AG04450 (cell line): ENCODE results near the gene RFX3. TPM values are rescaled to one million over a fixed set of nuclear protein-coding genes. Genes with fewer than 3 reads are reported as not detected.

Source experiments
- CTCF ChIA-PET: fragments of 300-600, 350-600 bp; formaldehyde crosslinking; extraction: SDS; loops from one replicate; lab custom pipeline; 2022; ENCODE audit warnings: antibody characterized with exemption, inconsistent platforms; lab: Charles Lee
- POLR2A ChIA-PET: fragments of 350-600 bp; formaldehyde crosslinking; extraction: SDS; loops from one replicate; lab custom pipeline; 2021; ENCODE audit warnings: antibody characterized with exemption, inconsistent platforms; lab: Yijun Ruan, JAX
- DNase-seq: peaks from one replicate; pipeline ENCODE4 v3.0.0-alpha.2; 2011; ENCODE audit warnings: low read depth, low spot score
- H3K27ac ChIP-seq: one replicate; pipeline ENCODE4 v1.5.1; 2012; ENCODE audit warnings: low read depth, low read length, control low read depth
- H3K27me3 ChIP-seq: one replicate; pipeline ENCODE4 v1.6.0; 2012; ENCODE audit warnings: low read length; ENCODE audit not compliant: control insufficient read depth, insufficient read depth
- H3K4me3 ChIP-seq: 2 replicates; pipeline ENCODE4 v1.5.1; 2011; ENCODE audit warnings: mild to moderate bottlenecking, low read depth, low read length, control low read depth
- H3K9me3 ChIP-seq: 2 replicates; pipeline ENCODE4 v1.5.1; 2012; ENCODE audit warnings: low read length; ENCODE audit not compliant: control insufficient read depth, insufficient read depth
- CTCF ChIP-seq: IDR thresholded peaks from 2 replicates; pipeline ENCODE4 v1.5.1; 2011; ENCODE audit warnings: low read depth, low read length, control low read depth, inconsistent platforms
- polyA minus RNA-seq: library from RNA; depleted of rRNA, polyadenylated mRNA; stranded (reverse); fragments of >200 nt; gene quantifications from 2 replicates; pipeline ENCODE4 v1.2.3, GENCODE V29; 2011; rRNA and poly(A)+ RNA removed
- polyA plus RNA-seq: library from polyadenylated mRNA; depleted of rRNA; stranded (reverse); fragments of >200 nt; gene quantifications from 2 replicates; pipeline ENCODE4 v1.2.3, GENCODE V29; 2011; rRNA removed

The RFX3 gene
- polyA plus RNA-seq, result 3.0 and 3.7 TPM in 2 replicates
- polyA minus RNA-seq, result 44.7 and 48.4 TPM in 2 replicates

- peak; percentile 84 for DNase-seq
- no peak for TF ChIP-seq CTCF
- Histone ChIP-seq H3K9me3 (no peaks in the 10 kb centered on the region; the same call in 1 of the 2 replicates), H3K4me3 (peak within 1 kb of the TSS; percentile 99), H3K27ac (peak within 1 kb of the TSS; percentile 100), H3K27me3 (no peaks in the 10 kb centered on the region)
- CTCF ChIA-PET, result interaction anchor here (1.6 to 1.9 kb wide), 2 partner anchors 85 to 841 kb away, joined by 4 to 6 read pairs; no protein-coding TSS in a partner anchor
- POLR2A ChIA-PET, result interaction anchor here (0.6 to 0.7 kb wide), 2 partner anchors 87 to 1546 kb away, joined by 3 read pairs; no protein-coding TSS in a partner anchor
Observed at GRCh38 chr9:3525836-3526164, at the start of gene RFX3. Gene RFX3 (minus strand): TSS chr9:3526001. CDS start chr9:3395588, 130,413 bp downstream.

GRCh38 chr9:3571500-3571899 lies 45.7 kb upstream of the RFX3 start:
- CTCF ChIA-PET, result no interaction called here
- DNase-seq, result no peak

GRCh38 chr9:3569529-3569928 lies 43.7 kb upstream of the RFX3 start:
- Histone ChIP-seq H3K27ac (no peak overlapping the region), H3K4me3 (no peak overlapping the region), H3K9me3 (no peaks in the 10 kb centered on the region), H3K27me3 (no peaks in the 10 kb centered on the region)
- POLR2A ChIA-PET, result no interaction called here
- no peak for DNase-seq
- TF ChIP-seq CTCF, result no peak
- CTCF ChIA-PET, result no interaction called here

More at GRCh38 chr9:3571500-3571899, 45.7 kb upstream of the RFX3 start:
- no peak for TF ChIP-seq CTCF
- no peak overlapping the region for H3K27ac ChIP-seq
- H3K27me3 ChIP-seq, result no peaks in the 10 kb centered on the region
- no peaks in the 10 kb centered on the region for H3K9me3 ChIP-seq
- POLR2A ChIA-PET, result no interaction called here
- no peak overlapping the region for H3K4me3 ChIP-seq

- H3K27ac ChIP-seq, result no peak overlapping the region
- no peak overlapping the region for H3K4me3 ChIP-seq
- DNase-seq, result no peak
- no peaks in the 10 kb centered on the region for H3K27me3 ChIP-seq
- H3K9me3 ChIP-seq, result no peaks in the 10 kb centered on the region
- TF ChIP-seq CTCF, result no peak
- POLR2A ChIA-PET, result no interaction called here
- CTCF ChIA-PET, result no interaction called here
Observed at GRCh38 chr9:3567988-3568387, 42.2 kb upstream of the RFX3 start.

GRCh38 chr9:3553076-3553765 lies 27.4 kb upstream of the RFX3 start:
- Histone ChIP-seq H3K27me3 (peaks cover 3% of the 10 kb centered on the region), H3K9me3 (no peaks in the 10 kb centered on the region), H3K4me3 (no peak overlapping the region), H3K27ac (no peak overlapping the region)
- ChIA-PET CTCF (no interaction called here), POLR2A (no interaction called here)
- TF ChIP-seq CTCF, result no peak
- DNase-seq, result no peak
